ENCODE data around the gene MAN2B1. TPM values are rescaled to one million over a fixed set of nuclear protein-coding genes. Genes with fewer than 3 reads are reported as not detected.
"Not testable (repeated sequence)": the region's sequence is repeated elsewhere in the genome, so short reads cannot be mapped to it uniquely, and the experiment has no call there.

Gene MAN2B1
- total RNA-seq = 76.4 TPM

DNA sequence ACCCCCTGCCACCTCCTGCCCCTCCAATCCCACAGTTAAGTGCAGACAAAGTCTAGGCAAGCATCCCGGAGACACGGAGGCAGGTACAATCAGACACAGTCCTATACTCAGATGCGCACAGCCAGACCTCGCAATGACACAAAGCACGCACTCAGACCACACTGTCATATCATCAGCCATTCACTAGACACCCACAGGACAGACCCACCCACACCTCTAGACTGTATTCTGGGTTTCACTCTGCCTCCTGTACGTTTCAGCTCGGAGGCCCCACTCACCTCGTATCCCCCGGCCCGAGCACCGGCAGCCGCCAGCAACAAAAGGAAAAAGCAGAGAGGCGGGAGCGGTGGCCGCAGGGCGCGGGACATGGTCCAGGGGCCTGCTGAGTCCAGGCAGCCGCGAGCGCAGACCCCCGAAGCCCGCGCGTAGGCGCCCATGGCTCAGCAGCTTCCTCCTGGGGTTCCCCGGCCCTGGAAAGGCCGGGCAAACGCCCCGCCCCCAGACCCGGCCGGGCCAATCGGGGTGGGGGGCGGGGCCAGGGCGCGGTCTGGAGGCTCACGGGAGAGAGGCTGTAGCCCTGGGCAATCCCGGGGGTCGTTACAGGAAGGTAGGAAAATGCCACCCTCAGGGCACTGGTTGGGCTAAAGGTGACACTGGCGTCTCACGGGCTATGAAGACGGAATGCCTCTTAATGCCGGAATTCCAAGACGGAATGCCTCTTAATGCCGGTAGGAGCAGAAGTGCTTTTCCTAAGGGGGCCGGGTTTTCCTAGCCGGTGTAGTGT is at the start of gene MAN2B1, which contains the start of gene WDR83:
TSS of gene MAN2B1 (minus strand) at position 478 of the 784 bp plus-strand sequence. CDS start at position 437, 41 bp downstream.
TSS of gene WDR83 (plus strand) at position 543 of the 784 bp plus-strand sequence. CDS start 2,984 bp downstream, outside the sequence.
- intact Hi-C loops (cut with DNase I) = no loop called here
- DNase-seq (ENCODE audit: low spot score) = peak; percentile 82
- ATAC-seq = peak; percentile 86

DNA sequence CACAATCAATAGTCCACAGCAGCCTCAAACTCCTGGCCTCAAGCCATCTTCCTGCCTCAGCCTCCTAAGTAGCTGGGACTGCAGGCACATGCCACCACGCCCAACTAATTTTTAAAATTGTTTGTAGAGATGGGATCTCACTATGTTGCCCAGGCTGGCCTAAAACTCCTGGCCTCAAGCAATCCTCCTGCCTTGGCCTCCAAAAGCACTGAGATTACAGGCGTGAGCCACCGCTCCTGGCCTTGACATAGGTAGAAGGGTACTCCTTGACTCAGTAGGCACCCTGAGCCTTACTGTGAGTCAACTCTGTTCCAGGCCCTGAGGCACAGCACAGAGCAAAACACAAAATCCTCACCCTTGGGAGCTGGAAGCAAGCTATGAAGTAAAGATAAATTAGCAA is 49.4 kb upstream of the MAN2B1 start:
- ATAC-seq (no peak), DNase-seq (ENCODE audit: low spot score) (no peak)
- intact Hi-C loops (cut with DNase I) = no loop called here

GRCh38 chr19:12715102-12715501 is 48.6 kb upstream of the MAN2B1 start:
- intact Hi-C loops (cut with DNase I) = no loop called here
- DNase-seq (ENCODE audit: low spot score) (no peak), ATAC-seq (no peak)

DNA sequence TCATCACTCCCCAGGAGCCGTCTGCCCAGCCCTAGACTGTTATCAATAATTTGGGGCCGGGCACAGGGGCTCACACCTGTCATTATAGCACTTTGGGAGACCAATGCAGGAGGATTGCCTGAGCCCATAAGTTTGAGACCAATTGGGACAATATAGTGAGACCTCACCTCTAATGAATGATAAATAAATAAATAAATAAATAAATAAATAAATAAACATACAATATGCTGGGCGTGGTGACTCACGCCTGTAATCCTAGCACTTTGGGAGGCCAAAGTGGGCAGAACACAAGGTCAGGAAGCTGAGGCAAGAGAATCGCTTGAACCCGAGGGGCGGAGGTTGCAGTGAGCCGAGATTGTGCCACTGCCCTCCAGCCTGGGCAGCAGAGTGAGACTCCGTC is 46.8 kb upstream of the MAN2B1 start:
- intact Hi-C loops (cut with DNase I); ATAC-seq; DNase-seq (ENCODE audit: low spot score): not testable (repeated sequence)

GRCh38 chr19:12712077-12712476 is 45.5 kb upstream of the MAN2B1 start:
- ATAC-seq; DNase-seq (ENCODE audit: low spot score); intact Hi-C loops (cut with DNase I): not testable (repeated sequence)

GRCh38 chr19:12711187-12711586 is 44.6 kb upstream of the MAN2B1 start:
- no peak for ATAC-seq
- intact Hi-C loops (cut with DNase I) = no loop called here

DNA sequence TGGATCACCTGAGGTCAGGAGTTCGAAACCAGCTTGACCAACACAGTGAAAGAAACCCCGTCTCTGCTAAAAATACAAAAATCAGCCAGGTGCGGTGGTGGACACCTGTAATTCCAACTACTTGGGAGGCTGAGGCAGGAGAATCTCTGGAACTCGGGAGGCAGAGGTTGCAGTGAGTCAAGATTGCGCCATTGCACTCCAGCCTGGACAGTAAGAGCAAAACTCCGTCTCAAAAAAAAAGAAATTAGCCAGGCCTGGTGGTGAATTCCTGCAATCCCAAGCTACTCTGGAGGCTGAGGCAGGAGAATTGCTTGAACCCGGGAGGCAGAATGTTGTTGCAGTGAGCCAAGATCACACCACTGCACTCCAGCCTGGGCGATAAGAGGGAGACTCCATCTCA is 42.1 kb upstream of the MAN2B1 start:
- DNase-seq (ENCODE audit: low spot score) (no peak), ATAC-seq (no peak)
- intact Hi-C loops (cut with DNase I) = no loop called here

More at GRCh38 chr19:12711187-12711586, 44.6 kb upstream of the MAN2B1 start:
- no peak for DNase-seq (ENCODE audit: low spot score)

DNA sequence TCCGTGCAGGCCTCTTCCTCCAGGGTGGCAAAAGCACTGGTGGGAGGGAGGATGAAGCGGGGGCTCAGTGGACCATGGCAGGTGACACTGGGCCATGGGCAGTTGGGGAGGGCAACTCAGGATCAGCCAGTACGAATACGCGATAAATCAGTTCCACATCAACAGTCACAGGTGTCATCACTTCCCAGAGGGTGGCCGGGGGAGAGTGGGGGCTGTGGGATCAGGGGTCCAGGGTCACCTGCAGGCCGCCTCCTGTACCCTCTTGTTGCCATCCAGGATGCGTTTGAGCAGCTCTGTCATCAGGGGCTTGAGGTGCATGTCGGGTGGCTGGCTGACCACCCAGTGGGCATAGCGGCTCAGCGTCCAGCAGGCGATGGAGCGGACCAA is 39.8 kb upstream of the MAN2B1 start:
- DNase-seq (ENCODE audit: low spot score) = no peak
- intact Hi-C loops (cut with DNase I) = no loop called here
- no peak for ATAC-seq

GRCh38 chr19:12705654-12706331 is 39.3 kb upstream of the MAN2B1 start:
- ATAC-seq = no peak
- no peak for DNase-seq (ENCODE audit: low spot score)
- intact Hi-C loops (cut with DNase I) = no loop called here

DNA sequence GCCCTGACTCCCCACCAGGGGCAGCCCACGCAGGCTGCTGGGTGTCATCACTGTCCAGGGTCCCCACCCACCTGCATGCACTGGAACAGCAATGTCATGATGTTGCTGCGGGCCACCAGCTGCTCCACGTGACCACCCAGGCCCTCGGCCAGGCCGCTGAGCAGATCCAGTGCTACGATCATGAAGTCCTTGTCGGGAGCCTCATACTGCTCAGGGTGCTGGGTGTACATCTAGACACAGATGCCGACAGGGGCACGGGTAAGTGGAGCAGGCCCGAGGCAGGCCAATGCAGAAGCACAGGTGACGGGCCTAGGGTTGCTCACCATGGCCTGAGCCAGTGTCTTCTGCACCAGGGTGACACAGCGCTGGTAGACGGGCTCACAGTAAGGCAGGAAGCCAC is 38.6 kb upstream of the MAN2B1 start:
- intact Hi-C loops (cut with DNase I) = no loop called here
- DNase-seq (ENCODE audit: low spot score) (no peak), ATAC-seq (no peak)

- ATAC-seq (no peak), DNase-seq (ENCODE audit: low spot score) (no peak)
- intact Hi-C loops (cut with DNase I) = no loop called here
Observed at GRCh38 chr19:12703046-12703445, 36.5 kb upstream of the MAN2B1 start.

DNA sequence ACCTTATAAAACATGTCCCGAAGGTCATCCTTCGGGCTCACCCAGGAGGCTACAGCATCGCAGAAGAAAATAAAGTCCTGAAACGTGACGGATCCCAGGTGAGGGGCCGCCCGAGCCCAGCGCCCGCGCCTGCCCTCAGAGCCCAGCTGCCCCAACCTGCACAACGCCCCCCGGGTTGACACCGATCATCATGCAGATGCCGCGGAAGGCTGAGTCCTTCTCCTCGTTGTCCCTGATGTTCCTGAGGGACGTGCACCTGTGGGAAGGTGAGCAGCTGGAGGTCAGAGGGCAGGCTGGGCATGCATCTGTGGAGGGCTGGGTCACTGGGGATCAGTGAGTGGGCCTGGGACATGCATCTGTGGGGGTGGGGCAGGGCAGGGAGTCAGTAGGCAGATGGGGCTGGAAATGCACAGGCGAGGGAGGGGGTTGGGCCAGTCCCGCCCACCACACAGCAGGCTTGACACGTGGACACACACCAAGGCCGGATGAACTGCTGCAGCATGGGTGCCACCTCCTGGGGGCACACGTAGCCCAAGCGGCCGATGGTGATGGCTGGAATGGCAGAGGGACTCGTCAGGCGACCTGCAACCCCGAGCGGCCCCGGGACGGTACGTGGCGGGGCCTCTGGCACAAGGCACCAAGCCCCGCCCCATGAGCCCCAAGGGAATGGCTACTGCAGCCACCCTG is 35.2 kb upstream of the MAN2B1 start:
- peak; percentile 59 for DNase-seq (ENCODE audit: low spot score)
- intact Hi-C loops (cut with DNase I) = no loop called here
- ATAC-seq = no peak

GRCh38 chr19:12698138-12698537 is 31.6 kb upstream of the MAN2B1 start:
- intact Hi-C loops (cut with DNase I) = no loop called here
- no peak for DNase-seq (ENCODE audit: low spot score)
- ATAC-seq = no peak

GRCh38 chr19:12697425-12697824 is 30.9 kb upstream of the MAN2B1 start:
- intact Hi-C loops (cut with DNase I); ATAC-seq: not testable (repeated sequence)

DNA sequence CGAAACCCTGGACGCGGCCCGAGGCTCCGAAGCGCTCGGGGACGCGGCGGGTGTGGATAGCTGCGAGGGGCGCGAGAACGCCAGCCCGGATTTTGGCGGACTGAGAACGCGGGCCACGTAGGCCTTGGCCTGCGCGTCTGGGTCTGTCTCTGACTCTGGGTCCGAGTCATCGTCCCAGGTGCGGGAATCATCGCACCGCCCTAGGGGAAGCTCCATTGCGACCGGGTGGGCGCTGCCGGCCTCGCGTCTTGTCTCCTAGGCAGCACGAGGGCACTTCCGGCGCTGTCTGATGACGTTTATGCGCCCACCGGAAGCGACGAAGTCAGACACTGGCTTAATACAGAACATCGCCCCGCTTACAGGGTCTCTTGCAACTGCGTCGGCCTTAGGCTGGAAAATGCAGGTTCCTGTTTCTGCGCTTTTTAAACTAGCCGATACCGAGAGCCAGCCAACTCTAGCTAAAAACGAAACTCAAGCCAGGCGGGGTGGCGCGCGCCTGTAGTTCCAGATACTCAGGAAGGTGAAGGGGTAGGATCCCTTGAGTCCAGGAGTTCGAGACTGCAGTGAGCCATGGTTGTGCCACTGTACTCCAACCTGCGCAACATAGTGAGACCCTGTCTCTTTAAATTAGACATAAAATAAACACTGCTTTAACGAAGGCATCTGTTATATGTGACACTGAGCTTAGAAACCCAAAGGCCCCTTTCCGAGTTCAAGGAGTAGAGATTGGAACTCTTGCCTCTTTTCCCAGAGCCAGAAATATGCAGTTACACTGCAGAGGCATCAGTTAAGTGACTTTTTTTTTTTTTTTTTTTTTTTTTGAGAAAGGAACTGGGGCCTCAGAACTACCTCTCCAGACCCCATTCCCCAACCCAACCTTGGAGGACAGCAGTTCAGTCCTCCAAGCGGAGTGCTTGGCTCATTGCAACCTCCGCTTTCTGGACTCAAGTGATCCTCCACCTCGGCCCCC is 30.1 kb upstream of the MAN2B1 start, which contains the start of gene FBXW9:
TSS of gene FBXW9 (minus strand) at position 266 of the 970 bp plus-strand sequence. CDS start at position 216, 50 bp downstream.
- intact Hi-C loops (cut with DNase I) = no loop called here
- ATAC-seq (peak; percentile 95), DNase-seq (ENCODE audit: low spot score) (peak; percentile 98)

More at GRCh38 chr19:12697425-12697824, 30.9 kb upstream of the MAN2B1 start:
- not testable (repeated sequence) for DNase-seq (ENCODE audit: low spot score)

DNA sequence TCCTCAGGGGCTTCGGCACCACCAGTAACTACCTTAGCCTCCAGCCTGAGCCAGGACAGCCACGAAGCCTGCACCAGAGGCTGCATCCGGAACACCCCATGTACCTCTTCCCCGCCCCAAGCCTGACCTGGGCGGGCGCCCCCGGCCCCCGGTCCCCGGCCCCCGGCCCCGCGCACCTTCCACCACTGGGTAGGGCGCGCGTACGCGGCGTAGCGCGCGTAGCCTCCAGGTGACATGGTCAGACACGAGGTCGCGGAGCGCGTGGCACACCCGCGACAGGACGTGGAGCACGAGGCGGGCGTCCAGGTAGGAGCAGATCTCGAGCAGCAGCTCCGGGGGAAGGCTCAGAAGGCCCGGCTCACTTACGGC is 29.4 kb upstream of the MAN2B1 start:
- intact Hi-C loops (cut with DNase I) = no loop called here
- DNase-seq (ENCODE audit: low spot score) (no peak), ATAC-seq (peak; percentile 3)

DNA sequence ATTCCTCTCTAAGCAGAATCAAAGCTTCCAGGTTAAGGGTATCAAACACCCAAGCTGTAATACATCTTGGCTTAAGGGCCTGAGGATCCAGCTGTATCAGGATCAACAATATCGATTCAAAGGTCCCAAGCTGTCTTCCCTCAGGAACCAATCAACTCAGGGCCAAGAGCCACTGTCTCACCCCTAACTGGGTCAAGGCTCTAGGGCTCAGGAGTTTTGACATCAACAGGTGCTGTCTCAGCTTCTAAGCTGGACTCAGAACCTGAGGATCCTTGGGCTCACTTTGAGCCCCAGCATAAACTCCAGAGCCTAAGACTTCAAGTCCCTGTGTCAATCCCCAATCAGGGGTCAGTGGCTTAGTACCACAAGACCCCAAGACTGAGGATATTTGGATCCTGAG is 29.0 kb upstream of the MAN2B1 start:
- ATAC-seq (no peak), DNase-seq (ENCODE audit: low spot score) (no peak)
- intact Hi-C loops (cut with DNase I) = no loop called here

DNA sequence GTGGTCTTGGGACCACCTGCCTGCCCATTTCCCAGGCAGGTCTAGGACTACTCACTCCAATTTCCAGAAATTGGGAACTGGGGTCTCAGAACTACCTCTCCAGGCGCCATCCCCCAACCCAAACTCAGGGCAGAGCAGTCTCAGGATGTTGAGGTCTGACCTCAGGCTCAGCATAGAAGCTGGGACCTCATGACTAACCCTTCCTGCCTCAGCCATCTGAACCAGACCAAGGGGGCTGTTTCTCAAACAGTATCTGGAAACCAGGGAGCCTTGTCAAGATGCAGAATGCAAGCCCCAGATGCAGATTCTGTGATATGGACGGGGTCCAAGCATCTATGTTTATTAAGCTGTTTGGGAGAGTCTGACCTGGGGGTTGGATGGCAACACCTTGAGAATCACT is 28.6 kb upstream of the MAN2B1 start:
- intact Hi-C loops (cut with DNase I) = no loop called here
- no peak for DNase-seq (ENCODE audit: low spot score)
- ATAC-seq = no peak
